SK-N-SH treated with all-trans-retinoic acid at 6 μM for 48 hours (cell line): ENCODE results near the gene NDUFA13.

Experiments used
- ATAC-seq: fragments of 200-7000 bp; cut with Tn5 transposase; 3 replicates; pipeline ENCODE4 v1.9.1; 2020; ENCODE audit warnings: mild to moderate bottlenecking, moderate library complexity
- ARNTL ChIP-seq: fragments of 450-650 bp; formaldehyde crosslinking; IDR thresholded peaks from 2 replicates; pipeline ENCODE4 v1.5.0; 2020; ENCODE audit warnings: low read depth, mild to moderate bottlenecking, moderate library complexity, borderline replicate concordance
- BACH2 ChIP-seq: fragments of 250-450 bp; sonication (Bioruptor Pico); IDR thresholded peaks from 2 replicates; pipeline ENCODE4 v1.9.0; 2021; ENCODE audit warnings: mild to moderate bottlenecking, borderline replicate concordance
- CSDC2 ChIP-seq: fragments of 250-450 bp; sonication (Bioruptor Pico); IDR thresholded peaks from 2 replicates; pipeline ENCODE4 v1.5.0; 2020; ENCODE audit warnings: mild to moderate bottlenecking, moderate library complexity
- ESRRG ChIP-seq: fragments of 250-450 bp; sonication (Bioruptor Pico); IDR thresholded peaks from 2 replicates; pipeline ENCODE4 v1.6.1; 2021; ENCODE audit warnings: mild to moderate bottlenecking
- GLIS3 ChIP-seq: fragments of 250-450 bp; sonication (Bioruptor Pico); IDR thresholded peaks from 2 replicates; pipeline ENCODE4 v1.5.0; 2020; ENCODE audit warnings: mild to moderate bottlenecking, moderate library complexity
- ISL1 ChIP-seq: fragments of 250-450 bp; sonication (Bioruptor Pico); IDR thresholded peaks from 2 replicates; pipeline ENCODE4 v2.1.2; 2022; ENCODE audit warnings: mild to moderate bottlenecking, moderate library complexity
- OSR1 ChIP-seq: fragments of 250-450 bp; sonication (Bioruptor Pico); IDR thresholded peaks from 2 replicates; pipeline ENCODE4 v1.8.0; 2022; ENCODE audit warnings: moderate library complexity, mild to moderate bottlenecking, inconsistent platforms
- PATZ1 ChIP-seq: fragments of 250-450 bp; sonication (Bioruptor Pico); IDR thresholded peaks from 2 replicates; pipeline ENCODE4 v1.8.0; 2020; ENCODE audit warnings: mild to moderate bottlenecking, moderate library complexity, borderline replicate concordance
- PPARA ChIP-seq: fragments of 250-450 bp; sonication (Bioruptor Pico); IDR thresholded peaks from 2 replicates; pipeline ENCODE4 v1.5.0; 2020; ENCODE audit warnings: mild to moderate bottlenecking, borderline replicate concordance
- RARB ChIP-seq: fragments of 250-450 bp; sonication (Bioruptor Pico); IDR thresholded peaks from 2 replicates; pipeline ENCODE4 v1.8.0; 2021; ENCODE audit warnings: mild to moderate bottlenecking, moderate library complexity
- SNAI2 ChIP-seq: fragments of 250-450 bp; sonication (Bioruptor Pico); IDR thresholded peaks from 2 replicates; pipeline ENCODE4 v1.5.0; 2020; ENCODE audit warnings: mild to moderate bottlenecking, moderate library complexity
- TCF4 ChIP-seq: fragments of 250-450 bp; sonication (Bioruptor Pico); IDR thresholded peaks from 2 replicates; pipeline ENCODE4 v1.8.0; 2021; ENCODE audit warnings: mild to moderate bottlenecking, moderate library complexity, borderline replicate concordance
- TOX ChIP-seq: fragments of 250-450 bp; sonication (Bioruptor Pico); IDR thresholded peaks from 2 replicates; pipeline ENCODE4 v1.8.0; 2021; ENCODE audit warnings: mild to moderate bottlenecking, moderate library complexity, borderline replicate concordance
- ZC3H10 ChIP-seq: fragments of 250-450 bp; sonication (Bioruptor Pico); IDR thresholded peaks from 2 replicates; pipeline ENCODE4 v1.5.1; 2021; ENCODE audit warnings: mild to moderate bottlenecking, moderate library complexity
- ZFP3 ChIP-seq: fragments of 250-450 bp; sonication (Bioruptor Pico); IDR thresholded peaks from 2 replicates; pipeline ENCODE4 v1.5.0; 2020; ENCODE audit warnings: mild to moderate bottlenecking, moderate library complexity
- ZFP30 ChIP-seq: fragments of 450-650 bp; formaldehyde crosslinking; IDR thresholded peaks from 2 replicates; pipeline ENCODE4 v1.5.0; 2022; ENCODE audit warnings: mild to moderate bottlenecking, moderate library complexity
- ZNF565 ChIP-seq: fragments of 450-650 bp; formaldehyde crosslinking; conservative IDR thresholded peaks from 2 replicates; pipeline ENCODE4 v1.5.0; 2020; ENCODE audit warnings: low read depth, mild to moderate bottlenecking, moderate library complexity
- ZNF70 ChIP-seq: fragments of 450-650 bp; formaldehyde crosslinking; IDR thresholded peaks from 2 replicates; pipeline ENCODE4 v1.5.0; 2020; ENCODE audit warnings: mild to moderate bottlenecking, moderate library complexity
- ZNF8 ChIP-seq: fragments of 450-650 bp; formaldehyde crosslinking; IDR thresholded peaks from 2 replicates; pipeline ENCODE4 v1.5.0; 2020; ENCODE audit warnings: mild to moderate bottlenecking, moderate library complexity
- TF ChIP-seq, protein P1 (sequence below): fragments of 250-450 bp; sonication (Bioruptor Pico); IDR thresholded peaks from 2 replicates; pipeline ENCODE4 v1.5.0; 2020; ENCODE audit warnings: mild to moderate bottlenecking, moderate library complexity
- TF ChIP-seq, protein P2 (sequence below): fragments of 250-450 bp; sonication (Bioruptor Pico); IDR thresholded peaks from 2 replicates; pipeline ENCODE4 v1.5.1; 2021; ENCODE audit warnings: mild to moderate bottlenecking, moderate library complexity
- TF ChIP-seq, protein P3 (sequence below): fragments of 250-450 bp; sonication (Bioruptor Pico); IDR thresholded peaks from 2 replicates; pipeline ENCODE4 v1.8.0; 2021; ENCODE audit warnings: low read depth, mild to moderate bottlenecking, moderate library complexity, borderline replicate concordance

NDUFA13 gene

GRCh38 chr19:19499272-19499995, 16.6 kb upstream of the NDUFA13 start:
- no peak for ATAC-seq
- no peak for TF ChIP-seq ZNF70 (CRISPR knock-in tag)
- no peak for TF ChIP-seq ESRRG (CRISPR knock-in tag)
- TF ChIP-seq PPARA (CRISPR knock-in tag), result no peak
- no peak for TF ChIP-seq ISL1
- TF ChIP-seq, protein P1, sequence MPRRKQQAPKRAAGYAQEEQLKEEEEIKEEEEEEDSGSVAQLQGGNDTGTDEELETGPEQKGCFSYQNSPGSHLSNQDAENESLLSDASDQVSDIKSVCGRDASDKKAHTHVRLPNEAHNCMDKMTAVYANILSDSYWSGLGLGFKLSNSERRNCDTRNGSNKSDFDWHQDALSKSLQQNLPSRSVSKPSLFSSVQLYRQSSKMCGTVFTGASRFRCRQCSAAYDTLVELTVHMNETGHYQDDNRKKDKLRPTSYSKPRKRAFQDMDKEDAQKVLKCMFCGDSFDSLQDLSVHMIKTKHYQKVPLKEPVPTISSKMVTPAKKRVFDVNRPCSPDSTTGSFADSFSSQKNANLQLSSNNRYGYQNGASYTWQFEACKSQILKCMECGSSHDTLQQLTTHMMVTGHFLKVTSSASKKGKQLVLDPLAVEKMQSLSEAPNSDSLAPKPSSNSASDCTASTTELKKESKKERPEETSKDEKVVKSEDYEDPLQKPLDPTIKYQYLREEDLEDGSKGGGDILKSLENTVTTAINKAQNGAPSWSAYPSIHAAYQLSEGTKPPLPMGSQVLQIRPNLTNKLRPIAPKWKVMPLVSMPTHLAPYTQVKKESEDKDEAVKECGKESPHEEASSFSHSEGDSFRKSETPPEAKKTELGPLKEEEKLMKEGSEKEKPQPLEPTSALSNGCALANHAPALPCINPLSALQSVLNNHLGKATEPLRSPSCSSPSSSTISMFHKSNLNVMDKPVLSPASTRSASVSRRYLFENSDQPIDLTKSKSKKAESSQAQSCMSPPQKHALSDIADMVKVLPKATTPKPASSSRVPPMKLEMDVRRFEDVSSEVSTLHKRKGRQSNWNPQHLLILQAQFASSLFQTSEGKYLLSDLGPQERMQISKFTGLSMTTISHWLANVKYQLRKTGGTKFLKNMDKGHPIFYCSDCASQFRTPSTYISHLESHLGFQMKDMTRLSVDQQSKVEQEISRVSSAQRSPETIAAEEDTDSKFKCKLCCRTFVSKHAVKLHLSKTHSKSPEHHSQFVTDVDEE (CRISPR knock-in tag), result no peak
- no peak for TF ChIP-seq ZFP3 (CRISPR knock-in tag)
- TF ChIP-seq ZFP30, result no peak
- no peak for TF ChIP-seq CSDC2 (CRISPR knock-in tag)
- TF ChIP-seq RARB (CRISPR knock-in tag), result no peak
- TF ChIP-seq PATZ1 (CRISPR knock-in tag), result no peak
- no peak for TF ChIP-seq ZC3H10 (CRISPR knock-in tag)
- TF ChIP-seq TCF4 (CRISPR knock-in tag), result no peak
- TF ChIP-seq, protein P2, sequence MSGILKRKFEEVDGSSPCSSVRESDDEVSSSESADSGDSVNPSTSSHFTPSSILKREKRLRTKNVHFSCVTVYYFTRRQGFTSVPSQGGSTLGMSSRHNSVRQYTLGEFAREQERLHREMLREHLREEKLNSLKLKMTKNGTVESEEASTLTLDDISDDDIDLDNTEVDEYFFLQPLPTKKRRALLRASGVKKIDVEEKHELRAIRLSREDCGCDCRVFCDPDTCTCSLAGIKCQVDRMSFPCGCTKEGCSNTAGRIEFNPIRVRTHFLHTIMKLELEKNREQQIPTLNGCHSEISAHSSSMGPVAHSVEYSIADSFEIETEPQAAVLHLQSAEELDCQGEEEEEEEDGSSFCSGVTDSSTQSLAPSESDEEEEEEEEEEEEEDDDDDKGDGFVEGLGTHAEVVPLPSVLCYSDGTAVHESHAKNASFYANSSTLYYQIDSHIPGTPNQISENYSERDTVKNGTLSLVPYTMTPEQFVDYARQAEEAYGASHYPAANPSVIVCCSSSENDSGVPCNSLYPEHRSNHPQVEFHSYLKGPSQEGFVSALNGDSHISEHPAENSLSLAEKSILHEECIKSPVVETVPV (CRISPR knock-in tag), result no peak
- no peak for TF ChIP-seq ZNF565
- no peak for TF ChIP-seq BACH2 (CRISPR knock-in tag)

GRCh38 chr19:19500975-19501644, 14.9 kb upstream of the NDUFA13 start:
- no peak for ATAC-seq
- TF ChIP-seq ZNF565 (no peak), ZNF8 (CRISPR knock-in tag) (no peak), SNAI2 (CRISPR knock-in tag) (no peak), TCF4 (CRISPR knock-in tag) (no peak), RARB (CRISPR knock-in tag) (no peak)
- TF ChIP-seq, protein P3, sequence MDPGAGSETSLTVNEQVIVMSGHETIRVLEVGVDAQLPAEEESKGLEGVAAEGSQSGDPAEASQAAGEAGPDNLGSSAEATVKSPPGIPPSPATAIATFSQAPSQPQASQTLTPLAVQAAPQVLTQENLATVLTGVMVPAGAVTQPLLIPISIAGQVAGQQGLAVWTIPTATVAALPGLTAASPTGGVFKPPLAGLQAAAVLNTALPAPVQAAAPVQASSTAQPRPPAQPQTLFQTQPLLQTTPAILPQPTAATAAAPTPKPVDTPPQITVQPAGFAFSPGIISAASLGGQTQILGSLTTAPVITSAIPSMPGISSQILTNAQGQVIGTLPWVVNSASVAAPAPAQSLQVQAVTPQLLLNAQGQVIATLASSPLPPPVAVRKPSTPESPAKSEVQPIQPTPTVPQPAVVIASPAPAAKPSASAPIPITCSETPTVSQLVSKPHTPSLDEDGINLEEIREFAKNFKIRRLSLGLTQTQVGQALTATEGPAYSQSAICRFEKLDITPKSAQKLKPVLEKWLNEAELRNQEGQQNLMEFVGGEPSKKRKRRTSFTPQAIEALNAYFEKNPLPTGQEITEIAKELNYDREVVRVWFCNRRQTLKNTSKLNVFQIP (CRISPR knock-in tag), result no peak
- TF ChIP-seq, all 23 proteins: peak for 0

DNA sequence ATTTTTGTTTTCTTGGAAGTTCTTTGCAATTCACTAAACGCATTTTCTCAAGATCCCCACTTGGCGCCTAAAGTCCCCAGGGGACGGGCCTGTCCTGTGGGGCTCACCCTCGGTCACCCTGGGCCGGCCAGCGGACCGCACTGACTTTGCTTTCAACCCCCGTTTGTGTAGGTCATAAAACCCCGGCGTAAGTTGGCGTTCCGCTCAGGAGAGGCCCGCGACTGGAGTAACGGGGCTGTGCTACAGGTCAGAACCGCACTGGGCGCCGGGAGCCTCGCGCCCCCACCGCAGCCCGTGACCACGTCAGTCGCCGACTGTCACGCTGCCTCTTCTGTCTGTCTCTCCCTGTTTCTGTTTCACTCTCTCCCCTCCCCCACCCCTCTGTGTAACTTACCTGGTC, 14.2 kb upstream of the NDUFA13 start:
- TF ChIP-seq, protein P2 (CRISPR knock-in tag), result no peak
- TF ChIP-seq GLIS3 (CRISPR knock-in tag) (no peak), ZC3H10 (CRISPR knock-in tag) (no peak), ARNTL (CRISPR knock-in tag) (no peak), ESRRG (CRISPR knock-in tag) (no peak), TOX (no peak), OSR1 (CRISPR knock-in tag) (no peak), ZNF70 (CRISPR knock-in tag) (no peak), ISL1 (no peak), BACH2 (CRISPR knock-in tag) (no peak), ZFP30 (no peak)
- ATAC-seq, result no peak
